ENCODE results near the gene HS6ST1.

GRCh38 chr2:128227862-128228261, 90.8 kb downstream of the HS6ST1 start:
- TF ChIP-seq EZH2 (IDR thresholded peaks at IDR 0.05; ENCODE audit: low read length, missing control alignments) (no peak), CTCF (conservative IDR thresholded peaks at IDR 0.05 in 1 of 2, IDR thresholded peaks at IDR 0.05 in 1 of 2; ENCODE audit: low read depth in 1 of 2, low read length in 2 of 2) (no peak)
